Astrocyte (in vitro differentiated cells and primary cell): ENCODE measurements around the gene STARD8. TPM values are rescaled to one million over a fixed set of nuclear protein-coding genes. Genes with fewer than 3 reads are reported as not detected.

Experiments used
- DNase-seq: peaks from one replicate; pipeline ENCODE4 v3.0.0-alpha.2; 2010; ENCODE audit warnings: low read depth
- FAIRE-seq: peaks from 2 replicates; lab custom pipeline; 2011; peaks lifted over from hg19 to GRCh38; lab: Jason Lieb, UNC
- H2AFZ ChIP-seq: 2 replicates; pipeline ENCODE4 v1.6.0; 2012; ENCODE audit warnings: low read depth, low read length, inconsistent platforms
- H3K27ac ChIP-seq: 2 replicates; pipeline ENCODE4 v1.5.1; 2011; ENCODE audit warnings: low read depth, low read length, inconsistent platforms
- H3K27me3 ChIP-seq: 2 replicates; pipeline ENCODE4 v1.6.0; 2011; ENCODE audit warnings: low read length, inconsistent platforms; ENCODE audit not compliant: insufficient read depth
- H3K36me3 ChIP-seq: 2 replicates; pipeline ENCODE4 v1.5.1; 2011; ENCODE audit warnings: low read length, inconsistent platforms; ENCODE audit not compliant: insufficient read depth
- H3K4me1 ChIP-seq: 2 replicates; pipeline ENCODE4 v1.5.1; 2011; ENCODE audit warnings: low read length, inconsistent platforms; ENCODE audit not compliant: insufficient read depth
- H3K4me2 ChIP-seq: 2 replicates; pipeline ENCODE4 v1.6.0; 2012; ENCODE audit warnings: low read length, inconsistent platforms
- H3K4me3 ChIP-seq: 2 replicates; pipeline ENCODE4 v1.5.1; 2011; ENCODE audit warnings: low read depth, mild to moderate bottlenecking, low read length, inconsistent platforms; ENCODE audit not compliant: insufficient read depth
- H3K79me2 ChIP-seq: 2 replicates; pipeline ENCODE4 v1.6.0; 2012; ENCODE audit warnings: mild to moderate bottlenecking, low read length, inconsistent platforms; ENCODE audit not compliant: insufficient read depth
- H3K9ac ChIP-seq: 2 replicates; pipeline ENCODE4 v1.6.0; 2012; ENCODE audit warnings: mild to moderate bottlenecking, low read length, inconsistent platforms
- H3K9me3 ChIP-seq: 2 replicates; pipeline ENCODE4 v1.5.1; 2012; ENCODE audit warnings: low read depth, mild to moderate bottlenecking, low read length, inconsistent platforms; ENCODE audit not compliant: insufficient read depth
- H4K20me1 ChIP-seq: 2 replicates; pipeline ENCODE4 v1.6.0; 2012; ENCODE audit warnings: low read length, inconsistent platforms; ENCODE audit not compliant: insufficient read depth
- H3K27ac Mint-ChIP-seq: one replicate; pipeline ENCODE4 v1.8.0; 2021; ENCODE audit warnings: mild to moderate bottlenecking, mixed read lengths; ENCODE audit not compliant: unreplicated experiment
- H3K27me3 Mint-ChIP-seq: one replicate; pipeline ENCODE4 v1.8.0; 2021; ENCODE audit warnings: low read depth, mixed read lengths; ENCODE audit not compliant: unreplicated experiment
- H3K36me3 Mint-ChIP-seq: one replicate; pipeline ENCODE4 v1.8.0; 2021; ENCODE audit warnings: low read depth, mixed read lengths; ENCODE audit not compliant: unreplicated experiment
- H3K4me1 Mint-ChIP-seq: one replicate; pipeline ENCODE4 v1.8.0; 2021; ENCODE audit warnings: low read depth, mixed read lengths; ENCODE audit not compliant: unreplicated experiment
- H3K4me3 Mint-ChIP-seq: one replicate; pipeline ENCODE4 v1.8.0; 2021; ENCODE audit warnings: mild to moderate bottlenecking, moderate library complexity, mixed read lengths; ENCODE audit not compliant: unreplicated experiment
- H3K9me3 Mint-ChIP-seq: one replicate; pipeline ENCODE4 v1.8.0; 2021; ENCODE audit warnings: mild to moderate bottlenecking, mixed read lengths; ENCODE audit not compliant: unreplicated experiment
- EZH2 ChIP-seq: IDR thresholded peaks from 2 replicates; pipeline ENCODE4 v1.6.1; 2012; ENCODE audit warnings: mild to moderate bottlenecking, low read length, inconsistent platforms; ENCODE audit not compliant: insufficient read depth
- total RNA-seq: library from RNA; stranded (reverse); gene quantifications from 2 replicates; pipeline ENCODE4 v1.2.1, GENCODE V29; 2021
- TF ChIP-seq, protein P1 (sequence below): IDR thresholded peaks from 2 replicates; pipeline ENCODE4 v1.5.1; 2011; ENCODE audit warnings: low read depth, mild to moderate bottlenecking, inconsistent platforms, low read length, moderate library complexity; ENCODE audit not compliant: insufficient read depth

Gene STARD8
- total RNA-seq, 1 donor from 2014 or later: 1.3 TPM

DNA sequence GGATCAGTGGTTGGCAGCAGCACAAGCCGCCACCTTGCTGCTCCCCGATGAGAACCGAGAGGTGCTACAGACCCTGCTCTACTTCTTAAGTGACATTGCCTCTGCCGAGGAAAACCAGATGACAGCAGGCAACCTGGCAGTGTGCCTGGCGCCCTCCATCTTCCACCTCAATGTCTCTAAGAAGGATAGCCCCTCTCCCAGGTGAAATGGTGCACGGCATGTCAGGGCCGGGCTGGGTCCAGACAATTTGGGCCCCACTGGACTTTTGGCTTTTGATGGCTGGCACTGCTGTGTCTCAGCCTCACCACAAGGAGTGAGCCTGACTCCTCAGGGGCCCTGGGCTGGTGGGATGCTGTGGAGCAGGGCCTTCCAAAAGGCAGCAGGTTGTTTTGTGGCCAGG is 74.1 kb downstream of the STARD8 start:
- Mint-ChIP-seq H3K4me3 (no peak overlapping the region), H3K4me1 (no peaks in the 10 kb centered on the region), H3K27ac (no peak overlapping the region), H3K27me3 (peaks cover 6% of the 10 kb centered on the region), H3K36me3 (peaks cover 3% of the 10 kb centered on the region), H3K9me3 (no peaks in the 10 kb centered on the region)
- no peaks in the 10 kb centered on the region for H4K20me1 ChIP-seq
- H3K4me2 ChIP-seq: no peak overlapping the region
- DNase-seq (no peak), FAIRE-seq (no peak)
- H3K27me3 ChIP-seq: no peaks in the 10 kb centered on the region
- H3K36me3 ChIP-seq: no peaks in the 10 kb centered on the region
- TF ChIP-seq EZH2: no peak
- TF ChIP-seq, protein P1, sequence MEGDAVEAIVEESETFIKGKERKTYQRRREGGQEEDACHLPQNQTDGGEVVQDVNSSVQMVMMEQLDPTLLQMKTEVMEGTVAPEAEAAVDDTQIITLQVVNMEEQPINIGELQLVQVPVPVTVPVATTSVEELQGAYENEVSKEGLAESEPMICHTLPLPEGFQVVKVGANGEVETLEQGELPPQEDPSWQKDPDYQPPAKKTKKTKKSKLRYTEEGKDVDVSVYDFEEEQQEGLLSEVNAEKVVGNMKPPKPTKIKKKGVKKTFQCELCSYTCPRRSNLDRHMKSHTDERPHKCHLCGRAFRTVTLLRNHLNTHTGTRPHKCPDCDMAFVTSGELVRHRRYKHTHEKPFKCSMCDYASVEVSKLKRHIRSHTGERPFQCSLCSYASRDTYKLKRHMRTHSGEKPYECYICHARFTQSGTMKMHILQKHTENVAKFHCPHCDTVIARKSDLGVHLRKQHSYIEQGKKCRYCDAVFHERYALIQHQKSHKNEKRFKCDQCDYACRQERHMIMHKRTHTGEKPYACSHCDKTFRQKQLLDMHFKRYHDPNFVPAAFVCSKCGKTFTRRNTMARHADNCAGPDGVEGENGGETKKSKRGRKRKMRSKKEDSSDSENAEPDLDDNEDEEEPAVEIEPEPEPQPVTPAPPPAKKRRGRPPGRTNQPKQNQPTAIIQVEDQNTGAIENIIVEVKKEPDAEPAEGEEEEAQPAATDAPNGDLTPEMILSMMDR: no peak
- H3K9me3 ChIP-seq: no peaks in the 10 kb centered on the region
- H3K27ac ChIP-seq: no peak overlapping the region
- no peak overlapping the region for H3K4me3 ChIP-seq
- no peak overlapping the region for H2AFZ ChIP-seq
- H3K9ac ChIP-seq: no peak overlapping the region
- H3K79me2 ChIP-seq: no peaks in the 10 kb centered on the region
- H3K4me1 ChIP-seq: no peaks in the 10 kb centered on the region

DNA sequence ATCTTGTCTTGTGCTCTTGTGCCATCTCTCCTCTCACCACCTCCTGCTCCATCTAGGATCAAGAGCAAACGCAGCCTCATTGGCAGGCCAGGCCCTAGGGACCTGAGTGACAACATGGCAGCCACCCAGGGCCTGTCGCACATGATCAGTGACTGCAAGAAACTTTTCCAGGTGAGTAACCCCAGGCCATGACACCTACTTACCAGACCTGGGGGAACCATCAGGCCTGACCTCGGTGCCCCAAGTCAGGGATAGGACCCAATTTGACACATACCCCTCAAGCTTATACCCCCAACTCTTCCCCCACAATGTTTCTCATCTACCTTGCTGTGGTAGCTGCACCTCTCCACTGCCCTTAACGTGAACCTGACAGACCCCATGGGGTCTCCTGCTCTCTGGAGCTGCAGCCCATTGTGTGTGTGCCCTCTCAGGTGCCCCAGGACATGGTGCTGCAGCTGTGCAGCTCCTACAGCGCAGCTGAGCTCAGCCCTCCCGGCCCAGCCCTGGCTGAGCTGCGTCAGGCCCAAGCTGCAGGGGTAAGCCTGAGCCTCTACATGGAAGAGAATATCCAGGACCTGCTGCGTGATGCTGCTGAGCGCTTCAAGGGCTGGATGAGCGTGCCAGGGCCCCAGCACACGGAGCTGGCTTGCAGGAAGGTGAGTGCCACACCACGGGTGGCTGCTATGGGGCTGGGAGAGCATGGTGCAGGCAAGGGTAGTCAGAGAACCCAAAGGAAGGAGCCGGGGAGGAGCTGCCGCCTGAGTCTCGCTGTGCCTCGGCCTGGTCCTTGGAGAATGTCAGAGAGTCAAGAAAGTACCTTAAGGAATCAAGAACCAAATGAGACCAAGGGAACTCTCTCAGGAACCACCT is 74.8 kb downstream of the STARD8 start:
- no peaks in the 10 kb centered on the region for H3K4me1 Mint-ChIP-seq

More for the DNA sequence above, 74.8 kb downstream of the STARD8 start:
- H3K4me1 ChIP-seq: no peaks in the 10 kb centered on the region
- no peaks in the 10 kb centered on the region for H4K20me1 ChIP-seq
- H3K27ac Mint-ChIP-seq: no peak overlapping the region
- H3K9ac ChIP-seq: no peak overlapping the region
- H3K27me3 ChIP-seq: no peaks in the 10 kb centered on the region
- no peaks in the 10 kb centered on the region for H3K9me3 Mint-ChIP-seq
- peaks cover 6% of the 10 kb centered on the region for H3K27me3 Mint-ChIP-seq
- H3K27ac ChIP-seq: no peak overlapping the region
- TF ChIP-seq EZH2: no peak
- TF ChIP-seq, protein P1: no peak
- peaks cover 3% of the 10 kb centered on the region for H3K36me3 Mint-ChIP-seq
- no peaks in the 10 kb centered on the region for H3K9me3 ChIP-seq
- H3K4me3 Mint-ChIP-seq: no peak overlapping the region
- H3K4me3 ChIP-seq: no peak overlapping the region
- FAIRE-seq: no peak
- H3K4me2 ChIP-seq: no peak overlapping the region
- no peak for DNase-seq
- no peaks in the 10 kb centered on the region for H3K36me3 ChIP-seq
- no peaks in the 10 kb centered on the region for H3K79me2 ChIP-seq
- H2AFZ ChIP-seq: no peak overlapping the region
